Activated CD8-positive, alpha-beta memory T cell treated with anti-CD3 and anti-CD28 coated beads, Interleukin-2, amount 10 ng/mL, durations not matched to agents 7 days and 5 days (primary cell): ENCODE measurements around the gene GDI1. TPM values are rescaled to one million over a fixed set of nuclear protein-coding genes. Genes with fewer than 3 reads are reported as not detected.
A peak's percentile ranks its signal among the peaks of the same experiment; 100 is the strongest.

ENCODE experiments used
- ATAC-seq: fragments of 150-1000 bp; cut with Tn5 transposase; one replicate; pipeline ENCODE4 v1.10.0; 2021; ENCODE audit warnings: moderate library complexity
- CTCF ChIA-PET: fragments of 350-600 bp; sonication (Branson Sonifier 250); formaldehyde crosslinking; loops from one replicate; lab custom pipeline; 2021; ENCODE audit warnings: antibody characterized with exemption; lab: Charles Lee
- DNase-seq: peaks from one replicate; pipeline ENCODE4 v3.0.0-alpha.2; 2020
- H3K27ac Mint-ChIP-seq: one replicate; pipeline ENCODE4 v1.8.0; 2021; ENCODE audit warnings: mild to moderate bottlenecking, mixed read lengths
- H3K27me3 Mint-ChIP-seq: one replicate; pipeline ENCODE4 v1.8.0; 2021; ENCODE audit warnings: mixed read lengths
- H3K36me3 Mint-ChIP-seq: one replicate; pipeline ENCODE4 v1.8.0; 2021; ENCODE audit warnings: mild to moderate bottlenecking, mixed read lengths
- H3K4me1 Mint-ChIP-seq: one replicate; pipeline ENCODE4 v1.8.0; 2021; ENCODE audit warnings: mixed read lengths
- H3K4me3 Mint-ChIP-seq: one replicate; pipeline ENCODE4 v1.8.0; 2021; ENCODE audit warnings: mild to moderate bottlenecking, moderate library complexity, mixed read lengths
- H3K9me3 Mint-ChIP-seq: one replicate; pipeline ENCODE4 v1.8.0; 2022; ENCODE audit warnings: low read depth, mixed read lengths
- total RNA-seq, 2 experiments: library from RNA; stranded (reverse); gene quantifications; one replicate each; pipeline ENCODE4 v1.2.3, GENCODE V29; 2021

GDI1 gene
- total RNA-seq, 2 experiments from 2014 or later: 99.0 to 117 TPM

DNA sequence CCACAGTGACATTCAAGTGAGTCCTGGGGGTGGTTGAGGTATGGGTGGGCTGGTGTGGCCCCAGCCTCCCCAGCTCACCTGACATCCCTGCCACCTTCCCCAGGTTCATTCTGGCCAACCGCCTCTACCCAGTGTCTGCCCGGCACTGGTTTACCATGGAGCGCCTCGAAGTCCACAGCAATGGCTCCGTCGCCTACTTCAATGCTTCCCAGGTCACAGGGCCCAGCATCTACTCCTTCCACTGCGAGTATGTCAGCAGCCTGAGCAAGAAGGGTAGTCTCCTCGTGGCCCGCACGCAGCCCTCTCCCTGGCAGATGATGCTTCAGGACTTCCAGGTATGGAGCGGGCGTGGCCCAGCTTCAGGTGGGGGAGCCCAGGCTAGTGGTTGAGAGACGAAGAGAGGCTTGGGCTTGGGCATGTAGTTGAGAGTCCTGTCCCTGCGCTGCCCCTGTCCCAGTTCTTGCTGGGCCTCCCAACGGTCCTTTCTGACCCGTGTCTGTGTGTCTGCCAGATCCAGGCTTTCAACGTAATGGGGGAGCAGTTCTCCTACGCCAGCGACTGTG lies 1.7 kb upstream of the GDI1 start:
- no peak overlapping the region for H3K27ac Mint-ChIP-seq
- no peak for DNase-seq
- H3K27me3 Mint-ChIP-seq: no peaks in the 10 kb centered on the region
- CTCF ChIA-PET: no interaction called here
- peaks cover 25% of the 10 kb centered on the region for H3K4me1 Mint-ChIP-seq
- H3K4me3 Mint-ChIP-seq: no peak overlapping the region
- H3K36me3 Mint-ChIP-seq: peaks cover 6% of the 10 kb centered on the region
- no peaks in the 10 kb centered on the region for H3K9me3 Mint-ChIP-seq
- ATAC-seq: no peak

DNA sequence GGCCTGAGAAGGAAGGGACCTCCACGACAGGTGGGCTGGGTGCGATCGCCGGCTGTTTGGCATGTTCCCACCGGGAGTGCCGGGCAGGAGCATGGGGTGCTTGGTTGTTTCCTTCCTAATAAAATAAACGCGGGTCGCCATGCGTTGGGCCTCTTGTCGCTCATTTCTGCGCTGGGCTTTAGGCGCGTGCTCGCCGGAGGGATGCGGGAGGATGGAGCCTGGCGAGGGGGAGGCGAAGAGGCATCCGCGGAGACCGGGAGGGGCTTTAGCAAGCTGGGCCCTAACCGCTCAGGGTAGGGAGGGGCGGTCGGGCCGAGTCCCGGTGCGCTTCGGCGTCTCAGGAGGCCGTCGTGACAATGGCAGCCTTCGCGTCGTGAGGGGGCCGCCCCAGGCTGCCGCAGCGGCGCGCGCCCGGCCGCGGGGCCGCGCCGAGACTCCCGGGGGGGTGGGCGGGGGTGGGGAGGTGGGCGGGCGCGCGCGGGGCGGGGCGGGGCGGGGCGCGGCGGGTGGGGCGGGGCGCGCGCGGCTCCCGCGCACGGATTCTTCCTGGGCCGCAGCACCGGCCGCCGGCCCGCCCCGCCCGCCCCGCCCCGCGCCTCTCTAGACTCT lies 476 bp upstream of the GDI1 start:
- H3K27ac Mint-ChIP-seq: peak overlapping the region; percentile 82
- CTCF ChIA-PET: no interaction called here
- ATAC-seq (peak; percentile 78), DNase-seq (peak; percentile 61)
- H3K4me1 Mint-ChIP-seq: peaks cover 22% of the 10 kb centered on the region
- H3K27me3 Mint-ChIP-seq: no peaks in the 10 kb centered on the region
- peak overlapping the region; percentile 66 for H3K4me3 Mint-ChIP-seq
- H3K9me3 Mint-ChIP-seq: no peaks in the 10 kb centered on the region
- H3K36me3 Mint-ChIP-seq: peaks cover 8% of the 10 kb centered on the region

DNA sequence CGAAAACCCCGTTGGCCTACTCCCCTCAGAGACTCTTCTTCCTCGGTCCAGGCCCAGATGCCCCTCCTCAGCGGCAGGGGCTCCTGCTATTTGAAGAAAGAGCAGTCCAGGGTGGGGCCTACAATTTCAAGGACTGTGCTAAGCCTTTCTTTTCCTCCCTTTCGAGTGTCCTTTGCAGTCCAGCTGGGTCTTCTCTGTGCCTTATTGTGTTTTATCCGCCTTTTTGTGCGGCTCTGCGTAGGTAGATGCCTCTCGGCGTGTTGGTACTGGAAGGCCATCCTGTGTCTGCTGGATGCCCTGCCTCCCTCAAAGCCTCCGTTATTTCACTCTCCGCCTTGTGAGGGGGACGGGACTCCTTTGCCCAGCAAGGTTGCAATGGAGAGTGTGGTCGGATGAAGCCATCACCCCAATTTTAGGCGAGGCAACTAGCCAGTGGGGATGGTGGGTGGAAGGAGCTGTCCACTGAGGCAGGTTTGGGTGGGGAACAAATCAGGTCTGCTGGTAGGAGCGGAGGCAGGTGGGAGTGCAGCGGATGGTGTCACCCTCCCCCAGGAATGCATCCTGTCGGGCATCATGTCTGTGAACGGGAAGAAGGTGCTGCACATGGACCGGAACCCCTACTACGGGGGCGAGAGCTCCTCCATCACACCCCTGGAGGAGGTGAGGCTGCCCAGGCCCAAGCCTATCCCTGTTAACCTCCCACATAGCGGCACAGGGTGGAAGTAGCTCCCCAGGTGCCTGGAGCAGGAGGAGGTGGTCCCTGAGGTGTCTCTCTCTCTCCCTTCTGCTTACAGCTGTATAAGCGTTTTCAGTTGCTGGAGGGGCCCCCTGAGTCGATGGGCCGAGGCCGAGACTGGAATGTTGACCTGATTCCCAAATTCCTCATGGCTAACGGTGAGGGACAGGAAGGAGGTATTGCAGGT lies 1.3 kb downstream of the GDI1 start:
- Mint-ChIP-seq H3K9me3 (no peaks in the 10 kb centered on the region), H3K4me3 (peak overlapping the region; percentile 80), H3K36me3 (peaks cover 12% of the 10 kb centered on the region), H3K27me3 (no peaks in the 10 kb centered on the region), H3K27ac (peak overlapping the region; percentile 72), H3K4me1 (peaks cover 26% of the 10 kb centered on the region)
- no peak for ATAC-seq
- CTCF ChIA-PET: no interaction called here
- no peak for DNase-seq

- CTCF ChIA-PET: no interaction called here
- DNase-seq (no peak), ATAC-seq (no peak)
- H3K4me1 Mint-ChIP-seq: peaks cover 30% of the 10 kb centered on the region
- H3K27me3 Mint-ChIP-seq: no peaks in the 10 kb centered on the region
- H3K27ac Mint-ChIP-seq: no peak overlapping the region
- no peaks in the 10 kb centered on the region for H3K9me3 Mint-ChIP-seq
- peaks cover 12% of the 10 kb centered on the region for H3K36me3 Mint-ChIP-seq
- no peak overlapping the region for H3K4me3 Mint-ChIP-seq
These were observed 2.9 kb downstream of the GDI1 start for GRCh38 chrX:154439841-154440240.

DNA sequence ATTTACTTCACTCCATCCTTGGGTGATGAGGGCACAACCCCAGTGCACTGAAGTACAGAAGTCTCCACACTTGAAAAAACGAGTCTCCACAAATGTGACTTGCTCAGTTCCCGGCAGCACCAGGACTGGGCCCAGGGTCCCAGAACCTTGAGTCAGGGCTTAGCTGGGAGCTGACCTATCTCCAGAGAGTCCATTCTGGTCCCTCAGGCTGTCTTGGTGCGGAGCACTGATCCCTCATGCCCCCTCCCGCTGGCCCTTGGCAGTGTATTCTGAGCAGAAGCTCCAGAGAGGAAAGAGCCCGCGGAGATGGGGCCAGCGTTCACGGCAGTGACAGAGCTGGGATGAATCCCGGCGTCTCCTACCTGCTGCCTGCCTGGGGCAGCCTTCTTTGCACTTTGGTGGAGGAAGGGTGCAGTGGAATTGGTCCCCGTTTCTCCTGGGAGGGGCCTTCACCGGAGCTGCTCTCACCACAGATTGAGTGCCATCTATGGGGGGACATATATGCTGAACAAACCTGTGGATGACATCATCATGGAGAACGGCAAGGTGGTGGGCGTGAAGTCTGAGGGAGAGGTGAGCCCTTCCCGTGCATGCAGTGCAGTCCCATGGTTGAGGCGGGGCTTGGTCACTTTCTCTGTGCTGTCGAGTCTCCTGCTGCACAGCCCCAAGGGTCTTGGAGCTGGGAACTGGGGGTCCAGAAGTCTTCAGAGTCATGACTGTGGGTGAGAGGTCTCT lies 3.8 kb downstream of the GDI1 start:
- Mint-ChIP-seq H3K27me3 (no peaks in the 10 kb centered on the region), H3K27ac (no peak overlapping the region), H3K4me1 (peaks cover 30% of the 10 kb centered on the region), H3K4me3 (no peak overlapping the region), H3K36me3 (peaks cover 12% of the 10 kb centered on the region), H3K9me3 (no peaks in the 10 kb centered on the region)
- CTCF ChIA-PET: no interaction called here
- ATAC-seq (no peak), DNase-seq (no peak)

DNA sequence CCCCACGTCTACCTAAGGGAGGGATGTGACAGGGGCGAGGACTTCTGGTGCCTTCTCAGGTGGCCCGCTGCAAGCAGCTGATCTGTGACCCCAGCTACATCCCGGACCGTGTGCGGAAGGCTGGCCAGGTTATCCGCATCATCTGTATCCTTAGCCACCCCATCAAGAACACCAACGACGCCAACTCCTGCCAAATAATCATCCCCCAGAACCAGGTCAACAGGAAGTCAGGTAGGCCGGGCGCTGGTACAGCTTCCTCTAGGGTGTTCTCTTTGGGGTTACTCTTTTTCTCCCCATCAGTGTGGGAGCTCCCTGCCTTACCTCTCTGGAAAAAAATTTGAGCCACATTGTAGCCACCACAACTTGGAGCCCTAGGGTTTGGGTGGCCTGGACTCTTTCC lies 4.6 kb downstream of the GDI1 start:
- no peaks in the 10 kb centered on the region for H3K27me3 Mint-ChIP-seq

GRCh38 chrX:154441984-154442707 lies 5.2 kb downstream of the GDI1 start:
- CTCF ChIA-PET: no interaction called here
- ATAC-seq (no peak), DNase-seq (no peak)
- peaks cover 13% of the 10 kb centered on the region for H3K36me3 Mint-ChIP-seq
- H3K9me3 Mint-ChIP-seq: no peaks in the 10 kb centered on the region
- peaks cover 29% of the 10 kb centered on the region for H3K4me1 Mint-ChIP-seq
- no peak overlapping the region for H3K27ac Mint-ChIP-seq
- H3K4me3 Mint-ChIP-seq: no peak overlapping the region
- H3K27me3 Mint-ChIP-seq: no peaks in the 10 kb centered on the region

More for the DNA sequence above, 4.6 kb downstream of the GDI1 start:
- peak overlapping the region; percentile 19 for H3K27ac Mint-ChIP-seq
- DNase-seq: no peak
- CTCF ChIA-PET: no interaction called here
- peaks cover 29% of the 10 kb centered on the region for H3K4me1 Mint-ChIP-seq
- no peak overlapping the region for H3K4me3 Mint-ChIP-seq
- ATAC-seq: no peak
- H3K9me3 Mint-ChIP-seq: no peaks in the 10 kb centered on the region
- peaks cover 12% of the 10 kb centered on the region for H3K36me3 Mint-ChIP-seq

- Mint-ChIP-seq H3K27ac (peak overlapping the region; percentile 72), H3K27me3 (no peaks in the 10 kb centered on the region), H3K36me3 (peaks cover 9% of the 10 kb centered on the region), H3K4me1 (peaks cover 24% of the 10 kb centered on the region), H3K4me3 (peak overlapping the region; percentile 55), H3K9me3 (no peaks in the 10 kb centered on the region)
- DNase-seq (no peak), ATAC-seq (peak; percentile 4)
- CTCF ChIA-PET: interaction anchor here (1.7 kb wide), 1 partner anchor 45 kb away, joined by 4 read pairs; the partner anchor contains the start of gene RPL10
These were observed 6.5 kb downstream of the GDI1 start for GRCh38 chrX:154443479-154443910.

DNA sequence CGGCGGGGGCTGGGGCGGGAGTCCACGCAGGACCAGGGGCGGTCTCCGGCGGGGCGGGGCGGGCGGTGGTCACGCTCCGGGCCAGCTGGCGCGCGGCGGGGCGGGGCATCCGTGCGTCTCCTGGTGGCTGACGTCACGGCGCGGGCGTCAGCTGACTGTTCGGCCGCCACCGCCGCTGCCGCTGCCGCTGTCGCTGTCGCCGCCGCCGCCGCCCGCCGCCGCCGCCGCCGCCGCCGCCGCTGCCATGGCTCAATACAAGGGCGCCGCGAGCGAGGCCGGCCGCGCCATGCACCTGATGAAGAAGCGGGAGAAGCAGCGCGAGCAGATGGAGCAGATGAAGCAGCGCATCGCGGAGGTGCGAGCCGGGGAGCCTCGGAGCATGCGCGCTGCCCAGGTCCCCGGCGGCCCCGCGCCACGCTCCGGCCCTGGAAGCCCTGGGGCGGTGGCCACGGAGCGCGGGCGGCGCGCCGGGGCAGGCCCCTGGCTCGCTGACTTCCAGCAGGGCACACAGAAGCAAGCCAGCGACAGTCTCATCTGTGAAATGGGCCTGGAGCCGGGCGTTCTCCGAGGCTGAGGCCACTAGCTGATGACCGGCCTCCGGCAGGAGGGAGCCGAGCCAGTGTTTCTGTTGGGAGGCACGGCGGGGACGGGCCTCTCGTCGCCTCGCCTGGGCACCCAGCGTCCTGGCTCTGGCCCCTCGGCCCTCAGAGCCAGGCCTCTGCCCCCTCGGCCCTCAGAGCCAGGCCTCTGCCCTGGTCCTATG lies 7.2 kb downstream of the GDI1 start, which contains the start of gene FAM50A:
Gene FAM50A, plus strand, starts transcription at position 150 of the 763 bp plus-strand sequence. Its CDS starts 95 bp downstream, at position 245.
- Mint-ChIP-seq H3K27ac (peak within 1 kb of the TSS; percentile 72), H3K9me3 (no peaks in the 10 kb centered on the region), H3K27me3 (no peaks in the 10 kb centered on the region), H3K4me1 (peaks cover 20% of the 10 kb centered on the region), H3K36me3 (peaks cover 9% of the 10 kb centered on the region), H3K4me3 (peak within 1 kb of the TSS; percentile 68)
- ATAC-seq (peak; percentile 92), DNase-seq (peak; percentile 76)
- CTCF ChIA-PET: interaction anchor here (1.7 kb wide), 1 partner anchor 45 kb away, joined by 4 read pairs; the partner anchor contains the start of gene RPL10

- H3K4me1 Mint-ChIP-seq: peaks cover 20% of the 10 kb centered on the region
- peaks cover 8% of the 10 kb centered on the region for H3K36me3 Mint-ChIP-seq
- H3K27me3 Mint-ChIP-seq: no peaks in the 10 kb centered on the region
- H3K9me3 Mint-ChIP-seq: no peaks in the 10 kb centered on the region
- no peak for DNase-seq
- peak overlapping the region; percentile 68 for H3K4me3 Mint-ChIP-seq
- no peak for ATAC-seq
- CTCF ChIA-PET: interaction anchor here (1.7 kb wide), 1 partner anchor 46 kb away, joined by 4 read pairs; the partner anchor contains the start of gene RPL10
- H3K27ac Mint-ChIP-seq: no peak overlapping the region
These were observed 7.8 kb downstream of the GDI1 start for GRCh38 chrX:154444755-154445246.

DNA sequence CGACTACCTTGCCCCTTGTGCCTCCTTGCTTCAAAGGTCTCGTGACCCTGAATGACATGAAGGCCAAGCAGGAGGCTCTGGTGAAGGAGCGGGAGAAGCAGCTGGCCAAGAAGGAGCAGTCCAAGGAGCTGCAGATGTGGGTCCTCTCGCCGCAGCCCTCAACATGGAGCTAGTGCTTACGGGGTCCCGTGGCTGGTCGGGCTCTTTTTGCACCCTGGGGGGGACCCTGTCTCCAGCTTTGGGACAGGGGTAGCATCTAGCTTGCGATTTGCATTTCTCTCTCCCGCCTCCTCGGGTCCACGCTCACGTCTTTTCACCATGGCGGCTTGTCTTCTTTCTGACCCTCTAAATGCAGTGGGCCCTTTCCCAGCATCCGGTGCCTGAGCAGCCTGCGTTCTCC lies 8.8 kb downstream of the GDI1 start:
- CTCF ChIA-PET: no interaction called here
- H3K27ac Mint-ChIP-seq: no peak overlapping the region
- DNase-seq: no peak
- H3K9me3 Mint-ChIP-seq: no peaks in the 10 kb centered on the region
- H3K4me1 Mint-ChIP-seq: peaks cover 20% of the 10 kb centered on the region
- H3K36me3 Mint-ChIP-seq: peaks cover 5% of the 10 kb centered on the region
- no peak for ATAC-seq
- no peaks in the 10 kb centered on the region for H3K27me3 Mint-ChIP-seq
- H3K4me3 Mint-ChIP-seq: no peak overlapping the region

DNA sequence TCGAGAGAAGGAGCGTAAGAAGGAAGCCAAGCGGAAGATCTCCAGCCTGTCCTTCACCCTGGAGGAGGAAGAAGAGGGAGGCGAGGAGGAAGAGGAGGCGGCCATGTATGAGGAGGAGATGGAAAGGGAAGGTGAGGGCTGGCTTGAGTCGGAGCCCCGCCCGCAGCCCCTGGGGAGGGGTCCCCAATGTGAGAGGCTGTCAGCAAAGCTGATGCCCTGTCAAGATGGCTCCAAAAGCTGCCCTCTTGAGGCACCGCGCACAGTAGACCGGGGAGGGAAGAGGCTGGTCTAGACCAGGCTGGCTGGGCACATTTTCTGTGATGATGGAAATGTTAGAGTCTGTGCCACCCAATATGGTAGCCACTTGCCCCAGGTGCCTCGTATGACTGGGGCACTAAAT lies 9.5 kb downstream of the GDI1 start:
- no peaks in the 10 kb centered on the region for H3K27me3 Mint-ChIP-seq
- no peak overlapping the region for H3K4me3 Mint-ChIP-seq
- ATAC-seq (no peak), DNase-seq (no peak)
- no peaks in the 10 kb centered on the region for H3K9me3 Mint-ChIP-seq
- peaks cover 5% of the 10 kb centered on the region for H3K36me3 Mint-ChIP-seq
- CTCF ChIA-PET: no interaction called here
- peaks cover 16% of the 10 kb centered on the region for H3K4me1 Mint-ChIP-seq
- H3K27ac Mint-ChIP-seq: peak overlapping the region; percentile 28
